Measurements from ENCODE around the gene BIRC3. TPM values are rescaled to one million over a fixed set of nuclear protein-coding genes. Genes with fewer than 3 reads are reported as not detected.
A peak's percentile ranks its signal among the peaks of the same experiment; 100 is the strongest.

The BIRC3 gene
- total and polyA plus RNA-seq, 3 donors from 2014 or later: 6.2 to 10.9 (median 6.4) TPM

- TF ChIP-seq CTCF (IDR thresholded peaks at IDR 0.05) (no peak), POLR2A (IDR thresholded peaks at IDR 0.05) (no peak)
- no peak for DNase-seq
- no peaks in the 10 kb centered on the region for H3K36me3 ChIP-seq (ENCODE audit: low read depth, missing control alignments)
- no peak overlapping the region for H3K4me3 ChIP-seq
- no peak overlapping the region for H3K27ac ChIP-seq
- intact Hi-C loops (cut with DNase I; ENCODE audit: low total_unique reads): loop anchor here (10.0 kb wide), 1 partner anchor 209 kb away; no protein-coding TSS in a partner anchor
- no peaks in the 10 kb centered on the region for H3K9me3 ChIP-seq
- H3K27me3 ChIP-seq: no peaks in the 10 kb centered on the region
- WGBS, 2 donors: 87 to 93% methylated on average over 3 of the region's 3 CpGs
- peaks cover 16% of the 10 kb centered on the region for H3K4me1 ChIP-seq
Measured at GRCh38 chr11:102286292-102286691, 31.0 kb upstream of the BIRC3 start.

DNA sequence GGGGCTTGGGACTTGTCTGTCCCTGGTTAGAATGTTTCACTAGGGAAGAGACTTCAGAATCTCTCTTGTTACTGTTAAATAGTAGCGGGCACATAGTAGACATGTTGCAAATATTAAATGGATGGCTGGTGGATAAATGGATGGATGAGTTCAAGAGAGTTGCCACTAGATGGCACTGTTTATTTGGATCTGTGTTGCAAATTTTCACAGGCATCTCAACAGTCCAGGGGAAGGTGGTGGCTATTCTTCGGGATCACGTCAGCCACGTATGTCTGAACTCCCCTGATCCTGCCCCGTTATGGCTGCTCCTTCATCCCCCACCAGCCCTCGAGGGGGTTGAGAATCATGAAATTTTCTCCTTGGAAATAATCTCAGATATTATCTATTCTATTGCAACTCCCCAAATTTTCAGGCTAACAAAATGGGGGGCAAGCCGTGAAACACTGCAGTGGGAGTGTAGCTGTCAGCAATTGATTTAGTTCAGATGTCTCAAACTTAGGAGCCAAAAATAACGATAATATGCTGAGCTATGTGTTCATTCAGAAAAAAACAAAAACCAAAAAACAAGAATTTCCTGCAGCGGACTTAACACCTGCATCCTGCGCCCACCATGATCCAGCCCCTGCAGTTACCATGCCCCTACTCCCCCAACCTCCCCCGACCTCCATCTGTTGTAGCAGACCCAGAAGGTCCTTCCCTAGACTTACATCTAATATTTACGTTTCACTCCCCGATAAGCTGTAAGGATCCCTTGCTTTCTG, 29.1 kb upstream of the BIRC3 start:
- peaks cover 16% of the 10 kb centered on the region for H3K4me1 ChIP-seq
- no peaks in the 10 kb centered on the region for H3K36me3 ChIP-seq (ENCODE audit: low read depth, missing control alignments)
- 13 to 18% methylated on average over 13 of the region's 13 CpGs for whole genome bisulfite sequencing, 2 donors
- H3K4me3 ChIP-seq: peak overlapping the region in 1 of 2 donors; percentile 30
- H3K9me3 ChIP-seq: no peaks in the 10 kb centered on the region
- TF ChIP-seq CTCF (IDR thresholded peaks at IDR 0.05) (peak; percentile 63 to 86 (median 82)), POLR2A (IDR thresholded peaks at IDR 0.05) (no peak)
- DNase-seq: peak; percentile 58
- H3K27ac ChIP-seq: no peak overlapping the region
- H3K27me3 ChIP-seq: no peaks in the 10 kb centered on the region
- intact Hi-C loops (cut with DNase I; ENCODE audit: low total_unique reads): loop anchor here (10.0 kb wide), 1 partner anchor 207 kb away; no protein-coding TSS in a partner anchor

DNA sequence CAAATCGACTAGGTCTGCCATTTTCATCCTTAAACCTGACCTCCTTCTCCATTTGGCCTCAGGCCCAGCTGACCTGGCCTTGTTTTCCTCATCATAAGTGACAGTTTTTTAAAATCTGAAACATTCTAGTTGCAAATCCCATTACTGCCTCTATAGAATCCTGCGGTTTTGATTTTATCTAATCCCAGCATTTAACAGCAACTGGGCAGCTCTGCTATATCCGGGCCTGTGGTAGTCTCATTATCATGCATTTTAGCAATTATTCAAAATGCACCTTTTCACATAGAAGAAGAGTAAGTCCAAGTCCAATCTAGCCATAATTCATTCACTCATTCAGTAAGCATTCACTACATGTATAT, 28.6 kb upstream of the BIRC3 start:
- 34 to 39% methylated on average over 3 of the region's 3 CpGs for WGBS, 2 donors
- Histone ChIP-seq H3K36me3 (ENCODE audit: low read depth, missing control alignments) (no peaks in the 10 kb centered on the region), H3K27me3 (no peaks in the 10 kb centered on the region), H3K4me3 (no peak overlapping the region), H3K9me3 (no peaks in the 10 kb centered on the region), H3K27ac (no peak overlapping the region), H3K4me1 (peaks cover 16% of the 10 kb centered on the region)
- no peak for TF ChIP-seq POLR2A (IDR thresholded peaks at IDR 0.05)
- no peak for TF ChIP-seq CTCF (IDR thresholded peaks at IDR 0.05)
- intact Hi-C loops (cut with DNase I; ENCODE audit: low total_unique reads): loop anchor here (10.0 kb wide), 1 partner anchor 206 kb away; no protein-coding TSS in a partner anchor
- no peak for DNase-seq

GRCh38 chr11:102289592-102289991, 27.7 kb upstream of the BIRC3 start:
- no peak overlapping the region for H3K27ac ChIP-seq
- H3K4me1 ChIP-seq: peaks cover 16% of the 10 kb centered on the region
- TF ChIP-seq POLR2A (IDR thresholded peaks at IDR 0.05) (no peak), CTCF (IDR thresholded peaks at IDR 0.05) (no peak)
- 22 to 29% methylated on average over 3 of the region's 3 CpGs for WGBS, 2 donors
- H3K9me3 ChIP-seq: no peaks in the 10 kb centered on the region
- no peak overlapping the region for H3K4me3 ChIP-seq
- no peaks in the 10 kb centered on the region for H3K36me3 ChIP-seq (ENCODE audit: low read depth, missing control alignments)
- intact Hi-C loops (cut with DNase I; ENCODE audit: low total_unique reads): loop anchor here (10.0 kb wide), 1 partner anchor 205 kb away; no protein-coding TSS in a partner anchor
- no peak for DNase-seq
- no peaks in the 10 kb centered on the region for H3K27me3 ChIP-seq

DNA sequence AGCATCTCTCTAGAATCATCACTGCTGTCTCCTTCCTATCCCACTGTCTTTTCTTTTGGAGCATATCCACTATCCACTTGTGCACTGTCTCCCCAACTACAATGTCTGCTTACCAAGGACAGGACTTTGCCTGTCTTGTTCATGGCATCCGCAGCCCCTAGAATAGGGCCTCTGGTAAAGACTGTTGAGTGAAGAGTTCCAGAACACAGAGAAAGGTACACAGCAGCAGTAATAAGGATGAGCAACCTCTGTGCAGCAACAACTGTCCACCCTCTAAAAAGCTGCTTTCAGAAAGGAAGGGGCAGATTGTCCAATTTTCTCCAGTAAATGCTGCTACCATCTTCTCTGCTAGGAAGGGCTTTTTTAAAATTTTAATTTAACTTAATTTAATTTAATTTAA, 25.5 kb upstream of the BIRC3 start:
- Histone ChIP-seq H3K4me1 (peaks cover 16% of the 10 kb centered on the region), H3K9me3 (no peaks in the 10 kb centered on the region), H3K27ac (no peak overlapping the region), H3K4me3 (no peak overlapping the region), H3K27me3 (no peaks in the 10 kb centered on the region), H3K36me3 (ENCODE audit: low read depth, missing control alignments) (no peaks in the 10 kb centered on the region)
- no peak for DNase-seq
- TF ChIP-seq CTCF (IDR thresholded peaks at IDR 0.05) (no peak), POLR2A (IDR thresholded peaks at IDR 0.05) (no peak)
- 94 to 96% methylated on average over 1 of the region's 1 CpG for WGBS, 2 donors
- intact Hi-C loops (cut with DNase I; ENCODE audit: low total_unique reads): no loop called here

Measured in testis (tissue), 3 donors.